NCI-H1436 (cell line): ENCODE measurements around the gene ST3GAL4.
"Not testable (repeated sequence)": the region's sequence is repeated elsewhere in the genome, so short reads cannot be mapped to it uniquely, and the experiment has no call there.

Experiments
- DNase-seq: peaks from one replicate; lab custom pipeline; 2025; lab: John Stamatoyannopoulos, UW

The ST3GAL4 gene

GRCh38 chr11:126364735-126365134 is 9.2 kb downstream of the ST3GAL4 start:
- not testable (repeated sequence) for DNase-seq

- DNase-seq = not testable (repeated sequence)
Observed at GRCh38 chr11:126365508-126365907, 10.0 kb downstream of the ST3GAL4 start.

- DNase-seq = no peak
Observed at GRCh38 chr11:126366064-126366822, 10.8 kb downstream of the ST3GAL4 start.

DNA sequence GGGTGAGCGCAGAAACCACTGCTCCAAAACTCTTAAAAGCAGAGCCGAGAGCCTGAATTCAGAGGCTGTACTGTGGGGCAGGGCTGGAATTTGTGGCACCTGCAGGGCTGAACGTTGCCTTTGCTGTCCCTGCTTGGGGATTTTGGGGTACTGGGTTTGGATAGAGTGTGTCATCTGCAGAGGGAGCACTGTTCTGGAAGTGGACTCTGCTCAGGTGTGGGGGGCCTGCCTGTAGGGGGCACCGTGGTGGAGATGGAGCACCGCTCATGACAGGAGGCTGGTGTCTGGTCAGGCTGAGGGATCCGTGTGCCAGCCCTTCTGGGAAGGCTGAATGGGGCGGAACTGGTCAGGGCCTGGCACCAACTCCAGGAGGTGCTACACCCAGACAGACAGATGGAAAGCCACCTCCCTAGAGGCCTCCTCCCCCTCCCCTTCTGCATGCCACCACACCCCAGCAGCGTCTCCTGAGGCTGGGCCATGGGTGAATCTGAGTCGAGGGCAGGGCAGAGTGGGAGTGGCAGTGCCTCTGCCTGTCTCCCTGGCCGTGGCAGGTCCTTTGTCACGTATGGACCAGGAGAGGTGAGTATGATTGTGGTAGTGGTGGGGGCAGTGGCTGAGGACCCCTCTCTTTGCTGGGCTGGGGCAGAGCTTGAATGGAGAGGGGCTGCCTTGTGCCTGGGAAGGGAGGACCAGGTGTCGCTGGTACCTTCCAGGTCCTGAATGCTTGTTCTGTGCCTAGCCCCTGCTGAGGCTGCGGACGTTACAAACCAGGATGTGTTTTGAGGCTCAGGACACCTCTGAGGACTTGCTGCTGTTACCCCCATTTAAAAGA is 11.6 kb downstream of the ST3GAL4 start:
- not testable (repeated sequence) for DNase-seq

DNA sequence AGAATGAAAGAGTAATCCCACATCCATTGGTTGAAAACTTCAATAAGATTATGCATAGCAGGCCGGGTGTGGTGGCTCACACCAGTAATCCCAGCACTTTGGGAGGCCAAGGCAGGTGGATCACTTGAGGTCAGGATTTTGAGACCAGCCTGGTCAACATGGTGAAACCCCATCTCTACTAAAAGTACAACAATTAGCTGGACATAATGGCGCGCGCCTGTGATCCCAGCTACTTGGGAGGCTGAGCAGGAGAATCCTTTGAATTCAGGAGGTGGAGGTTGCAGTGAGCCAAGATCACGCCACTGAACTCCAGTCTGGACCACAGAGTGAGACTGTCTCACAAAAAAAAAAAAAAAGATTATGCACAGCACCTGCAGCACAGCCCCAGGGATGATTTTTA is 12.3 kb downstream of the ST3GAL4 start:
- not testable (repeated sequence) for DNase-seq

DNA sequence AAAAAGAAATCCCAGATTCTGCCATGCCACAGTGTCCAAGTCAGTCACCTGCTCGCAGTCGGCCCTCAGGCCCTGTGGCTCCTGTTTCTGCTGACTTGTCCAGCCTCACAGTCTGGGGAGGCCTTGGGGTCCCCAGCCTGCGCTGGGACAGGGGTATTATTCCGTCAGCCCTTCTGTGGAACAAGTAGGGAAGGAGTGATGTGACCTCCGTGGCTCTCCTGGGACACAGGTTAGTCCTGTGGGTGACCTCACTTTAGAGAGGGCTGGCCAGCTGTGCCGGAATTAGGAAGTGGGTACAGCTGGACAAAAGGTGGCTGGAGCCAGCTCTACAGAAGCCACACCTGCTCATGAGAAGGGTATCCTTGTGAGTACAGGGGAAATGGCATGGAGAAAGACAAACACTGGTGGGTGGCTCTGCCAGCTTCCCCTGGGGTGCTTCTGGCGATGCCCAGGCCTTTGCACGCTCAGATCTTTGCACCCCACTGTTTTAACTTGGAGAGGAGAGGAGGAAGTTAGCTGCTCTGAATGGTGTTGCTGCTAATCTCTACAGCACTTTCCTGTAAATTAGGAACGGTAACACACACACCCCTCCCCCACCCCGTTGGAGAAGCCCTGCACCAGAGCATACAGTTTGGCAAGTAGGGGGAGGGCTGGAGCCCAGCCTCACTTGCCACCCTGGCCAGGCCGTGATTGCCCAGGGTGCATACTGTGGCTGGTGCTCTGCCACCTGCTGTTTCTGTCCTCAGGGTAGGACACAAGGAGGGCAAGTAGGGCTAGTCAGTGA is 13.0 kb downstream of the ST3GAL4 start:
- DNase-seq = peak; percentile 40

- no peak for DNase-seq
Observed at GRCh38 chr11:126370016-126370415, 14.5 kb downstream of the ST3GAL4 start.

DNA sequence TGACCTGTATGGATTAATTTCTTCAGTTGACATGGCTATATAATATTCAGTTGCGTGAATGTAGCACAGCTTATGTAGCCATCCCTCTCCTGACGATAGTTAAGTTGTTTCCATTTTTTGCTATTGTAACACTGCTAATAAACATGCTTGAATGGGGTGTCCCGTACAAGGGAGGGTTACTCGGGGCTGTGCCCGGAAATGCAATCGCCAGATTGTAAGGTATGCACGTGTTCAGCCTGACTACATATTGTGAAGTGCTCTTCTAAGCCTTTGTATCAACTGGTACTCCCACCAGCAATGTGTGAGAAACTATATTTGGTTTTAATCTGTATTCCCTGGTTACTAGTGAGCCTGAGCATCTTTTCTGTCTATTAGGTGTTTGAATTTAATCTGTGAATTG is 16.1 kb downstream of the ST3GAL4 start:
- no peak for DNase-seq

DNA sequence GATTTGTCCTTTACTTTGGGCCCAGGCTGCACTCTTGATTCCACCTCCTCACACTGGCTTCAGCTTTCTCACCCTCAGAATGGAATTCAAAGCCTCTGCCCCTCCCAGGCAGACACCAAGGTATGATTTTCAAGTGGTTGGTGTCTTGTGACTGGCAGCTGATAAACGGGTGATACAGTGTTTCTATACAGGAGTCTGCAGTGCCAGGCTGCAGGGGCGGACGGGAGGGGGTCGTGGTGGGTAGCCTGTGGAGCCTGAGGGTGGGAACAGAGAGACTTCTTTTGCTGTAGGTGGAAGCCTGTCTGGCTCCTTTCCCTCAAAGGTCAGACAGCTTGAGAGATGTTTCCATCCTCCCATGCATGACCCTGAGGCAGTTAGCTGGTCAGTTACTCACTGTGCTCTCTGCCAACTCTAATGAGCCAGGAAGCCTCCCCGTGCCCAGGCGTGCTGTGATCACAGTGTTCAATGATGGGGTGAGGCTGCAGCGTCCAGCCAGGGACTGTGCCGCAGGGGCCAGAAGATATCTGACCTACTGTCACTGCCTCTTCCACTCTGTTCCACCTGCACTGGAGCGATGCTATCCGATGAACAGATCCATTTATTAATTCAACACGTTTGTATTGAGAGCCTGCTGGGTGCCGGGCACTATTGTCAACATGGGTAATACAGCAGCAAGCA is 18.0 kb downstream of the ST3GAL4 start:
- DNase-seq = not testable (repeated sequence)

DNA sequence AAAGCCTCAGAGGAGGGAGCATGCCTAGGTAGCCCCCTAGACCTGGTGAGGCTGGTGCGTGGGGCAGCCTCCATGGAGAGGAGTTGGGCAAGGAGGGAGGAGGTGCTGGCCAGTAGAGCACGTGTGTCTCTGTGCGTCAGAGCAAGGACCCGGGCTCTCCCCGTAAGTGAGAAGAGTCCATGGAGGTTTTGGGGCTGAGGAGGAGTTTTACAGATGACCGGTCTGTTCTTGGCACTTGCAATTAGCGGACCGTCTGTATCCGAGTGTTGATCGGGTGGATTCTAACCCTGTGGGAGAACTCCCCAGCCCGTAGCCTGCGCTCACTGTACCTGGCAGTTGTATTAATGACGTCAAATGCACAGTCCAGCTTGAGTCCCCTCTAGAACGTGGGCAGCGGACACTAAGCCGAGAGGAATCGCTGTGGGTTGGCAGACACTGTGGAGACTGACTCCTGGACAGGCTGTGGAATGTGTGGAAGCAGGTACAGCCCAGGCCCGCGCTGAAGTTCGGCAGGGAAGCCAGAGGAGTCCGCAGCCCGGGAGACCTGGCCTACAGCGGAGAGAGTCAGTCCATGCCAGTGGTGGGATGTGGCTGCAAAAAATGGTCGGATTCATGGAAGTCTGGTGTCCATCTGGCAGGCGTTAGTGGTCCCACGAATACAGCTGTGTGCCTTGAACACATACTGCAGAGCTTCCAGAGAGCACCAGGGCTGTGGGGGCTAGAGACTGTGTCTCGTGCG is 19.2 kb downstream of the ST3GAL4 start:
- not testable (repeated sequence) for DNase-seq

DNA sequence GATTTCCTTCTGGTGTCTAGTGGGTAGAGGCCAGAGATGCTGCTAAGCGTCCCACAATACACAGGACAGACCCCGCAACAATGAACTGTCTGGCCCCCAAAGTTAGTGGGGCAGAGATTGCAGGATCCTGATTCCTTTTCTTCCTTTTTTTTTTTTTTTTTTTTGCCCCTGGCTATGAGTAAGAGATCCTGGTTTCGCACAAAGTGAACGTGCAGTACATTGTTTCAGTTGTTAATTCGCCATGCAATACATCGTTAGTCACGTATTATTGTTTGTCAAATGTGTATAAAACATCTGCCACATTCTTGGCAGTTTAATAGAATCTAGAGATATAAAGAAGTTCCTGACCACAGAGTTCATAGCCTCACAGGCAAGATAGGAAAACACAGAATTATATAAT is 20.2 kb downstream of the ST3GAL4 start:
- no peak for DNase-seq

DNA sequence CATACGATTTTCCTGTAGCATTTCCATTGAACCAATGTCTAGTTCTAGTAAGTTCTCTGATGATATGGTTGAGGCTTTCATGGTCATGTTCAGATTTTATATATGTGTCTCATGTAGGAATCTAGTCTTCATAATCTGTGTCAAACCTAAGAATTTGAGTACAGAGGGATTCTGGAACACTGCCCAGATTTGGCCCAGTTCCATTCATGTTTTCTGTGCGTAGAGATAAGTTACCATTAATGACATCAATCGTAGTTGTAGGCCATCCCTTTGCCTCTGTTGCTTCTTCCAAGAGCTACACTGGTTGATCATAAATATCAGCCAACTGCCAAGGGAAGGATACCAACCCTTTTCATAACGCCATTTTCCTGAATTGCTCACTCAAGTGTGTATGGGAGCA is 23.3 kb downstream of the ST3GAL4 start:
- no peak for DNase-seq

- no peak for DNase-seq
Observed at GRCh38 chr11:126380909-126381308, 25.4 kb downstream of the ST3GAL4 start.

- DNase-seq = not testable (repeated sequence)
Observed at GRCh38 chr11:126381960-126382359, 26.5 kb downstream of the ST3GAL4 start.

- not testable (repeated sequence) for DNase-seq
Observed at GRCh38 chr11:126382641-126383040, 27.2 kb downstream of the ST3GAL4 start.

DNA sequence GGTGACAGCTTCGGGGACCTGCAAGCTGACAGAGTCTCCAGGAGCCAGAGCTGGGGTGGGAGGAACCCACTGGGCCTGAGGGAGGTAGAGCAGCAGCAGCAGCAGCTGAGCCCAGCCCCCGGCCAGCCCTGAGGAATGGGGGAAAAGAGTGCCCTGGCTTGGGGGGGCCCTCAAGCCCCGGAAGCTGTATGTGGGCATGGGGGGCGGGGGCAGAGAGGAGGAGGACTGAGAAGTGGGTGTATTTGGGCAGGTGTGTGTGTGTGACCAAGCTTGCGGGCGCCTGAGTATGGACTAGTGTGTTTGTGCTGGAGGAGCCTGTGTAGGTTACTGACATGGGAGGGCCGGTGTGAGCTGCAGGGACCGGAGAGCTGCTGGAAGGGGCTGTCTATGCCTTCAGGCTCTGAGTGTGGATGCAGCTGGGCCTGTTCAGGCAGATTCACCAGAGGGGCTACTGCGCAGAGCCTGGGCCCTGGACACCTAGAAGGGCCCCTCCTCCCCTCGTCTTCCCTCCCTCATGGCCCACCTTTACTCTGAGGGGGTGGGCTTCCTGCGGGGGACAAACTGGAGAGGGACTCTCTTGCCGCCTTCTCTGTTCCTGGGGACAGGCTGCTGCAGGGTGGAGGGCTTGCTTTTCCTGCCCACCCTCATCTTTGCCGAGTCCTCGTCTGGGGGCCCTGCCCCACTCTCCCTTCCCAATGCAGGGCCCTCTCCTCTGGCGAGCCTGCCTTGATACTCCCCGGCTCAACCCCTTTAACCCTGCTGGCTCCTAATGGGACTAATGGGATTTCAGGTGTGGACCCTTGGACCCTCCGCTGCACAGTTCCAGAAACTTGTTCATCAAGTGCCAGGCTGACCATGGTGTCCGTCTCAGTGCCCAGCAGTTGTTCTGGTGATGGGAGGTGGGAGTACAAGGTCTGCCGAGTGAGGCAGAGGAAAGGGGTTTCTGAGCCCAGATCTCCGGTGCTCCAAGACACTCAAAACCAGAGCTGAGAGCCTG is 28.2 kb downstream of the ST3GAL4 start:
- DNase-seq = no peak

GRCh38 chr11:126384449-126385070 is 29.1 kb downstream of the ST3GAL4 start:
- DNase-seq = no peak

DNA sequence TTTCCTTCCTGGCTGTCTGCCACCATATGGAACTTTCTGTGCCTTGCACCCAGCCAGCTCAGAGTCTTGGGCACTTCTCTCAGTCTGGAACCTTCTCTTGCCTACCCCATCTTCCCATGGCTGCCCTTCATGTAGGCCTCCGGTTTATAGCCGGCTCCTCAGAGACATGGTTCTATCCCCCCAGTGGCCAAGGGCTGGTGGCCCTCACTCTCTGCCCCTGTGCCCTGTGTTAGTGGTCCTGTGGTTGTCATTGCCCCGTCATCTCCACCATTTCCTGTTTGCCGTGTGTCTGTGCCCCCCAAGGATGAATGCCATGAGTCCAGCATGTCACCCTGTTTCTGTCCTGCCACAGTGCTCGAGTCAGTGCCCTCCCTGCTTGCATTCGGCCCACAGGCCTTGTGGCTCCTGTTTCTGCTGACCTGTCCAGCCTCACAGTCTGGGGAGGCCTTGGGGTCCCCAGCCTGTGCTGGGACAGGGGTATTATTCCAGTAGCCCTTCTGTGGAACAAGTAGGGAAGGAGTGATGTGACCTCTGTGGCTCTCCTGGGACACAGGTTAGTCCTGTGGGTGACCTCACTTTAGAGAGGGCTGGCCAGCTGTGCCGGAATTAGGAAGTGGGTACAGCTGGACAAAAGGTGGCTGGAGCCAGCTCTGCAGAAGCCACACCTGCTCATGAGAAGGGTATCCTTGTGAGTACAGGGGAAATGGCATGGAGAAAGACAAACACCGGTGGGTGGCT is 30.7 kb downstream of the ST3GAL4 start:
- DNase-seq = no peak

GRCh38 chr11:126386729-126387071 is 31.2 kb downstream of the ST3GAL4 start:
- DNase-seq = not testable (repeated sequence)
